ENCODE data around the gene ETV5.
A peak's percentile ranks its signal among the peaks of the same experiment; 100 is the strongest.
"Not testable (repeated sequence)": the region's sequence is repeated elsewhere in the genome, so short reads cannot be mapped to it uniquely, and the experiment has no call there.

Gene ETV5

GRCh38 chr3:186022931-186023330 lies 86.0 kb downstream of the ETV5 start:
- peak overlapping the region; percentile 58 for H3K9ac ChIP-seq (ENCODE audit: low read length)
- no peak overlapping the region for H3K23ac ChIP-seq (ENCODE audit: low read length in 2 of 2)
- no peak overlapping the region for H2BK12ac ChIP-seq (ENCODE audit: low read length in 2 of 2)
- H3K27me3 ChIP-seq (ENCODE audit: control insufficient read depth in 1 of 2, insufficient read depth in 1 of 2, low read length in 2 of 2): no peaks in the 10 kb centered on the region
- H3K18ac ChIP-seq (ENCODE audit: low read depth in 1 of 2, low read length in 2 of 2): peak overlapping the region in 1 of 2 experiments; percentile 54
- no peak for DNase-seq
- peak overlapping the region; percentile 95 for H2AK5ac ChIP-seq (ENCODE audit: low read length, severe bottlenecking)
- peaks cover 6% of the 10 kb centered on the region for H3K4me1 ChIP-seq (ENCODE audit: control insufficient read depth, insufficient read depth, low read depth, low read length)
- H3K4me3 ChIP-seq (ENCODE audit: insufficient read depth in 1 of 2, low read depth in 1 of 2, low read length in 2 of 2): peak overlapping the region in 1 of 2 experiments; percentile 52
- peak overlapping the region; percentile 68 for H4K91ac ChIP-seq (ENCODE audit: low read length)
- WGBS: 86% methylated on average over 2 of the region's 3 CpGs
- H3K9me3 ChIP-seq (ENCODE audit: control insufficient read depth, low read length): no peaks in the 10 kb centered on the region
- no peak overlapping the region for H3K4me2 ChIP-seq (ENCODE audit: low read length, poor library complexity, severe bottlenecking)
- H2AFZ ChIP-seq (ENCODE audit: low read depth, low read length): no peak overlapping the region
- H3K27ac ChIP-seq (ENCODE audit: low read length, poor library complexity, severe bottlenecking): no peak overlapping the region
- no peak overlapping the region for H2BK15ac ChIP-seq (ENCODE audit: low read depth, poor library complexity, severe bottlenecking)
- peak overlapping the region in 1 of 2 experiments; percentile 51 for H3K4ac ChIP-seq (ENCODE audit: low read depth in 1 of 2, low read length in 2 of 2)
- H2BK5ac ChIP-seq (ENCODE audit: low read depth, low read length, poor library complexity, severe bottlenecking): no peak overlapping the region
- H4K8ac ChIP-seq (ENCODE audit: low read length): no peak overlapping the region
- H3K14ac ChIP-seq (ENCODE audit: low read length in 2 of 2): no peak overlapping the region
- H2BK120ac ChIP-seq (ENCODE audit: low read depth, low read length): no peak overlapping the region
- H3K36me3 ChIP-seq (ENCODE audit: control insufficient read depth in 1 of 2, insufficient read depth in 2 of 2, low read depth in 1 of 2, low read length in 2 of 2): no peaks in the 10 kb centered on the region
- no peaks in the 10 kb centered on the region for H3K79me1 ChIP-seq (replicated peaks; ENCODE audit: low read length, poor library complexity, severe bottlenecking)

GRCh38 chr3:186021673-186022362 lies 87.1 kb downstream of the ETV5 start:
- H3K23ac ChIP-seq (ENCODE audit: low read length in 2 of 2): no peak overlapping the region
- no peak overlapping the region for H2BK5ac ChIP-seq (ENCODE audit: low read depth, low read length, poor library complexity, severe bottlenecking)
- H3K27ac ChIP-seq (ENCODE audit: low read length, poor library complexity, severe bottlenecking): peak overlapping the region; percentile 89
- peaks cover 6% of the 10 kb centered on the region for H3K4me1 ChIP-seq (ENCODE audit: control insufficient read depth, insufficient read depth, low read depth, low read length)
- peak overlapping the region; percentile 71 for H3K9ac ChIP-seq (ENCODE audit: low read length)
- H3K9me3 ChIP-seq (ENCODE audit: control insufficient read depth, low read length): peaks cover 1% of the 10 kb centered on the region
- H3K36me3 ChIP-seq (ENCODE audit: control insufficient read depth in 1 of 2, insufficient read depth in 2 of 2, low read depth in 1 of 2, low read length in 2 of 2): no peaks in the 10 kb centered on the region
- no peak overlapping the region for H2BK12ac ChIP-seq (ENCODE audit: low read length in 2 of 2)
- 34% methylated on average over 8 of the region's 8 CpGs for WGBS
- peak overlapping the region in 1 of 2 experiments; percentile 51 for H3K4me3 ChIP-seq (ENCODE audit: insufficient read depth in 1 of 2, low read depth in 1 of 2, low read length in 2 of 2)
- peak; percentile 92 for DNase-seq
- H3K79me1 ChIP-seq (replicated peaks; ENCODE audit: low read length, poor library complexity, severe bottlenecking): no peaks in the 10 kb centered on the region
- H3K18ac ChIP-seq (ENCODE audit: low read depth in 1 of 2, low read length in 2 of 2): no peak overlapping the region
- peak overlapping the region; percentile 7 for H3K4me2 ChIP-seq (ENCODE audit: low read length, poor library complexity, severe bottlenecking)
- H2BK15ac ChIP-seq (ENCODE audit: low read depth, poor library complexity, severe bottlenecking): no peak overlapping the region
- H2AK5ac ChIP-seq (ENCODE audit: low read length, severe bottlenecking): peak overlapping the region; percentile 87
- H2BK120ac ChIP-seq (ENCODE audit: low read depth, low read length): peak overlapping the region; percentile 73
- H3K14ac ChIP-seq (ENCODE audit: low read length in 2 of 2): no peak overlapping the region
- no peaks in the 10 kb centered on the region for H3K27me3 ChIP-seq (ENCODE audit: control insufficient read depth in 1 of 2, insufficient read depth in 1 of 2, low read length in 2 of 2)
- H2AFZ ChIP-seq (ENCODE audit: low read depth, low read length): no peak overlapping the region
- no peak overlapping the region for H4K8ac ChIP-seq (ENCODE audit: low read length)
- peak overlapping the region in 1 of 2 experiments; percentile 49 for H3K4ac ChIP-seq (ENCODE audit: low read depth in 1 of 2, low read length in 2 of 2)
- no peak overlapping the region for H4K91ac ChIP-seq (ENCODE audit: low read length)

- H2AFZ ChIP-seq (ENCODE audit: low read depth, low read length); H3K27me3 ChIP-seq (ENCODE audit: control insufficient read depth in 1 of 2, insufficient read depth in 1 of 2, low read length in 2 of 2); H4K91ac ChIP-seq (ENCODE audit: low read length); H3K36me3 ChIP-seq (ENCODE audit: control insufficient read depth in 1 of 2, insufficient read depth in 2 of 2, low read depth in 1 of 2, low read length in 2 of 2); H2AK5ac ChIP-seq (ENCODE audit: low read length, severe bottlenecking); H3K4me3 ChIP-seq (ENCODE audit: insufficient read depth in 1 of 2, low read depth in 1 of 2, low read length in 2 of 2); H3K4ac ChIP-seq (ENCODE audit: low read depth in 1 of 2, low read length in 2 of 2); DNase-seq; H3K14ac ChIP-seq (ENCODE audit: low read length in 2 of 2); H3K9ac ChIP-seq (ENCODE audit: low read length); H3K79me1 ChIP-seq (replicated peaks; ENCODE audit: low read length, poor library complexity, severe bottlenecking); H3K18ac ChIP-seq (ENCODE audit: low read depth in 1 of 2, low read length in 2 of 2); H2BK12ac ChIP-seq (ENCODE audit: low read length in 2 of 2); H2BK120ac ChIP-seq (ENCODE audit: low read depth, low read length); H3K4me1 ChIP-seq (ENCODE audit: control insufficient read depth, insufficient read depth, low read depth, low read length); H2BK15ac ChIP-seq (ENCODE audit: low read depth, poor library complexity, severe bottlenecking); H3K9me3 ChIP-seq (ENCODE audit: control insufficient read depth, low read length); H2BK5ac ChIP-seq (ENCODE audit: low read depth, low read length, poor library complexity, severe bottlenecking); H3K23ac ChIP-seq (ENCODE audit: low read length in 2 of 2); H4K8ac ChIP-seq (ENCODE audit: low read length): not testable (repeated sequence)
- 0% methylated on average over 1 of the region's 6 CpGs for WGBS
- Histone ChIP-seq H3K4me2 (ENCODE audit: low read length, poor library complexity, severe bottlenecking) (peak overlapping the region; percentile 7), H3K27ac (ENCODE audit: low read length, poor library complexity, severe bottlenecking) (peak overlapping the region; percentile 89)
Observed at GRCh38 chr3:186021250-186021649, 87.6 kb downstream of the ETV5 start.

- not testable (repeated sequence) for H4K8ac ChIP-seq (ENCODE audit: low read length); H3K79me1 ChIP-seq (replicated peaks; ENCODE audit: low read length, poor library complexity, severe bottlenecking); H2AFZ ChIP-seq (ENCODE audit: low read depth, low read length); H3K18ac ChIP-seq (ENCODE audit: low read depth in 1 of 2, low read length in 2 of 2); H3K23ac ChIP-seq (ENCODE audit: low read length in 2 of 2); H3K27ac ChIP-seq (ENCODE audit: low read length, poor library complexity, severe bottlenecking); H3K4ac ChIP-seq (ENCODE audit: low read depth in 1 of 2, low read length in 2 of 2); H2BK120ac ChIP-seq (ENCODE audit: low read depth, low read length); H3K4me3 ChIP-seq (ENCODE audit: insufficient read depth in 1 of 2, low read depth in 1 of 2, low read length in 2 of 2); H4K91ac ChIP-seq (ENCODE audit: low read length); H2BK15ac ChIP-seq (ENCODE audit: low read depth, poor library complexity, severe bottlenecking); H3K36me3 ChIP-seq (ENCODE audit: control insufficient read depth in 1 of 2, insufficient read depth in 2 of 2, low read depth in 1 of 2, low read length in 2 of 2); H2BK12ac ChIP-seq (ENCODE audit: low read length in 2 of 2); H3K9ac ChIP-seq (ENCODE audit: low read length); H2AK5ac ChIP-seq (ENCODE audit: low read length, severe bottlenecking); H3K27me3 ChIP-seq (ENCODE audit: control insufficient read depth in 1 of 2, insufficient read depth in 1 of 2, low read length in 2 of 2); H2BK5ac ChIP-seq (ENCODE audit: low read depth, low read length, poor library complexity, severe bottlenecking); H3K4me1 ChIP-seq (ENCODE audit: control insufficient read depth, insufficient read depth, low read depth, low read length); H3K14ac ChIP-seq (ENCODE audit: low read length in 2 of 2); H3K4me2 ChIP-seq (ENCODE audit: low read length, poor library complexity, severe bottlenecking); DNase-seq
- WGBS: 100% methylated on average over 2 of the region's 2 CpGs
- H3K9me3 ChIP-seq (ENCODE audit: control insufficient read depth, low read length): peaks cover 12% of the 10 kb centered on the region
Observed at GRCh38 chr3:186019288-186019687, 89.6 kb downstream of the ETV5 start.
